NOMO-1 treated with dmso at 0.1 percent for 144 hours (cell line): ENCODE measurements around the gene LIN7C.
"Not testable (repeated sequence)": the region's sequence is repeated elsewhere in the genome, so short reads cannot be mapped to it uniquely, and the experiment has no call there.

ENCODE experiments used
- DNase-seq: peaks from one replicate; lab custom pipeline; 2025; ENCODE audit not compliant: unreplicated experiment; lab: John Stamatoyannopoulos, UW

The LIN7C gene

DNA sequence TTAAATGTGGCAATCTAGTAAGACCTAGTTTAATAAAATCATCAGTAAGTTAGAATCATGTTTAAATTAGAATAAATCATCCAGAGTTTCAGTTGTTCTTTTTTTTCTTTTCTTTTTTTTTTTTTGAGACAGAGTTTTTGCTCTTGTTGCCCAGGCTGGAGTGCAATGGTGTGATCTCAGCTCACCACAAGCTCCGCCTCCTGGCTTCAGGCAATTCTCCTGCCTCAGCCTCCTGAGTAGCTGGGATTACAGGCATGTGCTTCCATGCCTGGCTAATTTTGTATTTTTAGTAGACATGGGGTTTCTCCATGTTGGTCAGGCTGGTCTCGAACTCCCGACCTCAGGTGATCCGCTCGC, 58.4 kb downstream of the LIN7C start:
- DNase-seq, result not testable (repeated sequence)

DNA sequence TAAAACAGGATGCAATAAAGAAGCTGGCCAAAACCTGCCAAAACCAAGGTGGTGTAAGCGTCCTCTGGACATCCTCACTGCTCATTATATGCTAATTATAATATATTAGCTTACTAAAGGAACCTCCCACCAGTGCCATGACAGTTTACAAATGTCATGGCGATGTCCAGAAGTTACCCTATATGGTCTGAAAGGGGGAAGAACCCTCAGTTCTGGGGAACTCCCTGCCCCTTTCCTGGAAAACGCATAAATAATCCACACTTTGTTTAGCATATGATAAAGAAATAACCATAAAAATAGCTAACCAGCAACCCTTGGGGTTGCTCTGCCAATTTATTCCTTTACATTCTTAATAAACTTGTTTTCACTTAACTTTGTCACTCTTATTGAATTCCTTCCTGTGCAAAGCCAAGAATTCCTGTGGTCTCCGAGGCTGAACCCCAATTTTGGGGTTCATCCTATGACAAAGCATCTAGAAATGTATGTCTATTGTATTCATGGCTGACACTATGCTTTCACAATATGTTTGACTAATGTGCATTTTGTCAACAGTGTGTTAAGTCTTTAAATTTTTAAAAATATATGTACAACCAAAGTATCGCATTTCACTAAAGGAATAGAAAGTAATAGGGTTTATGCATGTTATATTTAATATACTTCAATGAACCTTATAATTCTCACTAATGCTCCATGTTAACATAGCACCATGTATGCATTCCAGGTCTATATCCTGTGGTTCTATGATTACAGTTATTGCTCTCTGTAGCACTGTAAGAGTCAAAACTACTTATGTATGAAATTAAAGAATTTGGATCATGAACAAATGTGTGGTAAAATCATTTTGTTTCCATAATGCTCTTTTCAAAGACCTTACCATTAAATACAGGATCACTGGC, 59.0 kb downstream of the LIN7C start:
- DNase-seq, result no peak

DNA sequence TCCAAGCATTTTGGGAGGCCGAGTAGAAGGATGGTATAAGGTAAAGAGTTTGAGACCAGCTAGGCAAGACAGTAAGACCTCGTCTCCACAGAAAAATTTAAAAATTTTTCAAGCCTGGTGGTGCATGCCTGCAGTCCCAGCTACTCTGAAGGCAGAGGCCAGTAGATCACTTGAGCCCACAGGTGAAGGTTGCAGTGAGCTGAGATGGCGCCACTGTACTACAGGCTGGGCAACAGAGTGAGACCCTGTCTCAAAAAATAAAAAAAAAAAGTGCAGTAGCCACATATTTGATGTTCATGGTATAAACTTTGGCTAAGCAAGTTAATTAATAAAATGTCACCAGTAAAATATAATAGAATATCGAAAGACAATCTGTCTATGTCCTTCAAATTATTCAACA, 60.9 kb downstream of the LIN7C start:
- DNase-seq, result no peak

DNA sequence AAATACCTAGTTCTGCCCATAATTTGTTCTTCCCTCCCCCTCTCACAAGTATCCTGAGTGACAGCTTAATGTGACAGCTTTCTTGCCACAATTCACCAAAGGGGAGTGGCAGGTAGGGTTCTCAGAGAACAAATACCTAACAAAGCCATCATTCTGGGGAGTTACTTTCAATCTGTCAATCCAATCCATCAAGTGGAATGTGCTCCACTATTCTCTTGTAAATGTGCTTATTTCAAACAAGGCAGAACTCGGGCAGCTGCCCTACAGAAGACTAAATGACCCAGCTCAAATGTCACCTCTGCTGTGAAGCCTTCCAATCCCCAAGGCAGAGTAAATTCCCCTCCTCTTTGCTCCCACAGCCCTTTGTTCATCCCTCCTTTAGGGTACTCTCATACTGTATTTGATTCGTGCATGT, 61.8 kb downstream of the LIN7C start:
- no peak for DNase-seq
